Middle frontal gyrus (tissue), 1 donor: Measurements from ENCODE around the gene SPECC1L.
"Not testable (repeated sequence)": the region's sequence is repeated elsewhere in the genome, so short reads cannot be mapped to it uniquely, and the experiment has no call there.

Source experiments
- DNase-seq: peaks from one replicate; pipeline ENCODE4 v3.0.0-alpha.2; 2015; ENCODE audit warnings: low spot score; ENCODE audit errors: extremely low spot score

The SPECC1L gene

GRCh38 chr22:24270556-24271385, at the start of gene SPECC1L:
Gene SPECC1L (plus strand): TSS chr22:24270831. CDS start chr22:24302232, 31,401 bp downstream.
- DNase-seq, result peak; percentile 85

- no peak for DNase-seq
Observed at GRCh38 chr22:24224468-24224867, 46.2 kb upstream of the SPECC1L start.

- DNase-seq, result no peak
Observed at GRCh38 chr22:24225044-24225601, 45.5 kb upstream of the SPECC1L start.

- no peak for DNase-seq
Observed at GRCh38 chr22:24225951-24226350, 44.7 kb upstream of the SPECC1L start.

- DNase-seq, result no peak
Observed at GRCh38 chr22:24230911-24231656, 39.5 kb upstream of the SPECC1L start.

- no peak for DNase-seq
Observed at GRCh38 chr22:24231706-24232105, 38.9 kb upstream of the SPECC1L start.

GRCh38 chr22:24232124-24232523, 38.5 kb upstream of the SPECC1L start:
- DNase-seq, result no peak

- no peak for DNase-seq
Observed at GRCh38 chr22:24232725-24233124, 37.9 kb upstream of the SPECC1L start.

- no peak for DNase-seq
Observed at GRCh38 chr22:24233235-24233634, 37.4 kb upstream of the SPECC1L start.

GRCh38 chr22:24233816-24234215, 36.8 kb upstream of the SPECC1L start:
- DNase-seq, result no peak

- no peak for DNase-seq
Observed at GRCh38 chr22:24235315-24235714, 35.3 kb upstream of the SPECC1L start.

GRCh38 chr22:24236656-24237055, 34.0 kb upstream of the SPECC1L start:
- DNase-seq, result no peak

- DNase-seq, result not testable (repeated sequence)
Observed at GRCh38 chr22:24238101-24238694, 32.4 kb upstream of the SPECC1L start.

GRCh38 chr22:24240381-24240780, 30.2 kb upstream of the SPECC1L start:
- DNase-seq, result no peak

GRCh38 chr22:24240985-24241692, 29.5 kb upstream of the SPECC1L start:
- DNase-seq, result not testable (repeated sequence)

GRCh38 chr22:24243417-24243816, 27.2 kb upstream of the SPECC1L start:
- DNase-seq, result not testable (repeated sequence)

- DNase-seq, result no peak
Observed at GRCh38 chr22:24244144-24244787, 26.4 kb upstream of the SPECC1L start.

- DNase-seq, result not testable (repeated sequence)
Observed at GRCh38 chr22:24245030-24245431, 25.6 kb upstream of the SPECC1L start, which contains the start of gene GGT5. Gene GGT5 (minus strand): TSS chr22:24245082. CDS start chr22:24244725, 357 bp downstream.

- not testable (repeated sequence) for DNase-seq
Observed at GRCh38 chr22:24245584-24246561, 24.8 kb upstream of the SPECC1L start.
